HepG2 (cell line): ENCODE results near the gene MTA2. TPM values are rescaled to one million over a fixed set of nuclear protein-coding genes. Genes with fewer than 3 reads are reported as not detected.

ENCODE experiments used
- BRD4 ChIP-seq: sonication (generic); formaldehyde crosslinking; IDR thresholded peaks from 2 replicates; pipeline ENCODE4 v1.4.0; 2020; ENCODE audit warnings: missing genetic modification reagents
- EP300 ChIP-seq, 3 experiments: sonication (generic) in 1 of 3; formaldehyde crosslinking in 1 of 3; IDR thresholded peaks; 2 replicates each; pipeline versions ENCODE4 v1.5.1 to v1.6.1; 2011 to 2020; ENCODE audit warnings: low read depth in 2 of 3, low read length in 2 of 3, borderline replicate concordance in 1 of 3, improper control_type of control experiment in 1 of 3, mild to moderate bottlenecking in 1 of 3, missing genetic modification reagents in 1 of 3, moderate library complexity in 1 of 3
- FLYWCH1 ChIP-seq: sonication (generic); formaldehyde crosslinking; IDR thresholded peaks from 2 replicates; pipeline ENCODE4 v1.8.1; 2023; ENCODE audit warnings: mild to moderate bottlenecking, missing genetic modification reagents
- HNF4G ChIP-seq, 2 experiments: sonication (generic) in 1 of 2; formaldehyde crosslinking in 1 of 2; IDR thresholded peaks; 2 replicates each; pipeline versions ENCODE4 v1.4.0 to v1.6.1; 2011 to 2020; ENCODE audit warnings: borderline replicate concordance in 2 of 2, low read depth in 2 of 2, mild to moderate bottlenecking in 2 of 2, low read length in 1 of 2, missing genetic modification reagents in 1 of 2, moderate library complexity in 1 of 2
- LCORL ChIP-seq, 2 experiments: fragments of 450-650 bp in 1 of 2; sonication (generic) in 1 of 2; formaldehyde crosslinking in 1 of 2; IDR thresholded peaks; 2 replicates each; pipeline versions ENCODE4 v1.5.0 to v1.6.1; 2017 to 2020; ENCODE audit warnings: antibody characterized with exemption in 1 of 2, missing genetic modification reagents in 1 of 2
- MTA1 ChIP-seq: sonication (generic); formaldehyde crosslinking; IDR thresholded peaks from 2 replicates; pipeline ENCODE4 v1.4.0; 2020; ENCODE audit warnings: missing genetic modification reagents, mild to moderate bottlenecking, borderline replicate concordance
- NCOA2 ChIP-seq: sonication (generic); formaldehyde crosslinking; IDR thresholded peaks from 2 replicates; pipeline ENCODE4 v1.8.0; 2022; ENCODE audit warnings: inconsistent platforms
- NFE2L2 ChIP-seq: fragments of 150-350 bp; IDR thresholded peaks from 2 replicates; pipeline ENCODE4 v1.6.1; 2014; ENCODE audit warnings: low read length
- NR1H2 ChIP-seq: sonication (generic); formaldehyde crosslinking; IDR thresholded peaks from 2 replicates; pipeline ENCODE4 v1.8.1; 2022; ENCODE audit warnings: low read depth, missing genetic modification reagents, borderline replicate concordance
- PLRG1 ChIP-seq: fragments of 450-650 bp; conservative IDR thresholded peaks from 2 replicates; pipeline ENCODE4 v1.6.1; 2016
- RCOR2 ChIP-seq: IDR thresholded peaks from 2 replicates; pipeline ENCODE4 v1.6.1; 2016; ENCODE audit warnings: missing biosample characterization, missing genetic modification reagents
- TCF7L2 ChIP-seq: IDR thresholded peaks from 2 replicates; pipeline ENCODE4 v1.6.1; 2011; ENCODE audit warnings: mild to moderate bottlenecking, low read depth, low read length, moderate library complexity
- TEAD3 ChIP-seq: optimal IDR thresholded peaks from 2 replicates; pipeline ENCODE3; 2016; ENCODE audit warnings: borderline replicate concordance
- ZFP62 ChIP-seq: sonication (generic); formaldehyde crosslinking; IDR thresholded peaks from 2 replicates; pipeline ENCODE4 v1.4.0; 2020; ENCODE audit warnings: missing genetic modification reagents
- ZFX ChIP-seq: sonication (generic); formaldehyde crosslinking; IDR thresholded peaks from 2 replicates; pipeline ENCODE4 v1.4.0; 2020; ENCODE audit warnings: mild to moderate bottlenecking, low read depth, missing genetic modification reagents, moderate library complexity
- ZNF232 ChIP-seq: sonication (generic); formaldehyde crosslinking; IDR thresholded peaks from 2 replicates; pipeline ENCODE4 v1.4.0; 2020; ENCODE audit warnings: missing genetic modification reagents, borderline replicate concordance
- ZNF337 ChIP-seq: sonication (generic); formaldehyde crosslinking; IDR thresholded peaks from 2 replicates; pipeline ENCODE4 v1.5.1; 2020; ENCODE audit warnings: missing genetic modification reagents, low read depth, mild to moderate bottlenecking, borderline replicate concordance
- ZNF343 ChIP-seq: sonication (generic); formaldehyde crosslinking; IDR thresholded peaks from 2 replicates; pipeline ENCODE4 v1.4.0; 2020; ENCODE audit warnings: mild to moderate bottlenecking, missing genetic modification reagents
- ZNF468 ChIP-seq: sonication (generic); formaldehyde crosslinking; IDR thresholded peaks from 2 replicates; pipeline ENCODE4 v1.8.0; 2022; ENCODE audit warnings: mild to moderate bottlenecking, moderate library complexity, missing genetic modification reagents
- ZNF768 ChIP-seq: sonication (generic); formaldehyde crosslinking; IDR thresholded peaks from 2 replicates; pipeline ENCODE4 v1.4.0; 2020; ENCODE audit warnings: missing genetic modification reagents
- ZNF781 ChIP-seq: sonication (generic); formaldehyde crosslinking; IDR thresholded peaks from 2 replicates; pipeline ENCODE4 v1.5.1; 2020; ENCODE audit warnings: borderline replicate concordance, mild to moderate bottlenecking, missing genetic modification reagents; ENCODE audit errors: not compliant biosample characterization
- polyA plus RNA-seq, 8 experiments: library from polyadenylated mRNA; depleted of rRNA in 3 of 8; stranded (reverse) in 7 of 8; unstranded in 1 of 8; fragments of >200 nt; fragmentation: Illumina TruSeq in 4 of 8; extraction: Trizol in 4 of 8; gene quantifications; 2 replicates each; pipeline versions ENCODE4 v1.2.1 to v1.2.3, GENCODE V29; 2011 to 2016; ENCODE audit warnings: low read depth in 4 of 8, missing spikeins in 1 of 8, mixed read lengths in 1 of 8; ENCODE audit not compliant: insufficient read depth in 1 of 8
- total RNA-seq, 5 experiments: library from RNA; depleted of rRNA; stranded (reverse); fragments of >200 nt; fragmentation: Illumina TruSeq; extraction: Trizol; gene quantifications; 2 replicates each; pipeline ENCODE4 v1.2.3, GENCODE V29; 2016; ENCODE audit warnings: low read depth in 1 of 5
- TF ChIP-seq, protein P1 (sequence below): sonication (generic); formaldehyde crosslinking; IDR thresholded peaks from 2 replicates; pipeline ENCODE4 v1.8.1; 2023; ENCODE audit warnings: mild to moderate bottlenecking, moderate library complexity, missing genetic modification reagents
- TF ChIP-seq, protein P2 (sequence below): sonication (generic); formaldehyde crosslinking; IDR thresholded peaks from 2 replicates; pipeline ENCODE4 v1.5.1; 2020; ENCODE audit warnings: missing genetic modification reagents, mild to moderate bottlenecking, borderline replicate concordance

Gene MTA2
- total and polyA plus RNA-seq, 2 of the 13 experiments (the other 11 are each of a cell fraction or from before 2014, with no cell fraction given) = 14.0 to 70.0 TPM

DNA sequence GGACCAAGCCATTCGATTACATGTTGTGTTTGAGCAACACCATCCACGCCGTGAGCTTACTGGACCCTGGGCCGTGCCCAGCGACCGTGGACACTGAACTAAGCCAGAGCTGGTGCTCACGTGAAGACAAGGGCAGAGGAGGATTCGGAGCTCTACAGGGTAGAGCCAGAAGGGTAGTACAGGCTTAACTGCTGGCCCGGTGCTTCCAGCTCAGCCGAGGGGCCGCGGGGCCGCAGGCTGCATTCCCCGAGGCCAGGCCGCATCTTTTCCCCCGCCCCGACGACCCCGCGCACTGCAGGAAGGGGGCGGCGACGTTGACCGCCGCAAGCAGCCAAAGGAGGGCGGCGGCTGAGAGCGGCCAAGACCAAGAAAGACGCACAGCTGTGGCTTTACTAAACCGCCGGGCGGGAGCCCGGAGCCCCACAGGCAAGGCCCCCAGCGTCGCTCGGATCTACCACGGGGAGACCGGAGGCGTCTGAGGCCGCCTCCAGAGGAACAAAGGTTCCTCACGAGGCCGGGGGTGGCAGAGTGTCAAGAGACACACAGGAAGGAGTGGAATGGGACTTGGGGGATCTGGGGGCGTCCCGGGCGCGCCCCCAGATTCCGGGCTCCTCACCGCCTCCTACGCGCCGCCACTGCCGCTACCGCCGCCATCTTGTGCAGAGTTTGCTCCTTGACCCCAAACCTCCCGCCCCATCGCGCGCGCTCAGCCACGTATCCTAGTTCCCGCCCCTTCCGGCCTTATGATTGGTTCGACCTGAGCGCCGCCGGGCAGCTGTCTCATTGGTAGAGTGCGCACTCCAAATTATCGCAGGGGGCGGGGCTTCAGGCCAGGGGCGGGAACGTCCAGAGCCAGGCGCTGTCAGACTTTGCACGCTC, 44.5 kb upstream of the MTA2 start, which contains the start of gene GANAB (continued):
- no peak for TF ChIP-seq ZFP62 (CRISPR knock-in tag)
- TF ChIP-seq TEAD3 (CRISPR knock-in tag) = no peak
- no peak; the same call in 1 of the 2 replicates for TF ChIP-seq MTA1 (CRISPR knock-in tag)
- TF ChIP-seq ZNF768 = no peak
- no peak for TF ChIP-seq RCOR2
- TF ChIP-seq ZNF343 (CRISPR knock-in tag) = no peak; the same call in 1 of the 2 replicates
- TF ChIP-seq, protein P1, sequence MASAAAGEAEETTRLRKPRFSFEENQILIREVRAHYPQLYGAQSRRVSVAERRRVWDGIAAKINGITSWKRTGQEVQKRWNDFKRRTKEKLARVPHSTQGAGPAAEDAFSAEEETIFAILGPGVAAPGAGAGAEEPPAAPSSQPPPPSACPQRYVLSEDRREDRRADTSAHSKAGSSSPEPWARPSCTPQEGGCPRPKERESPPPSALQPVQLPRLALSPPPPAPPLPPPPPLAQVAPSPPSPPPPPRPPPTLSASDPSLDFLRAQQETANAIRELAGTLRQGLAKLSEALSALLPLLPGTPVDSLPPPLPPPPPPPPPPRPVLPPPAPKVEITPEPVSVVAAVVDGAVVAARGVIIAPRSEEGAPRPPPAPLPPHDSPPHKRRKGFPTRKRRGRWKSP = peak; percentile 57; the same call in 1 of the 2 replicates
- peak; percentile 44; the same call in 1 of the 2 replicates for TF ChIP-seq NCOA2 (CRISPR knock-in tag)
- TF ChIP-seq NFE2L2 = no peak
- peak; percentile 41 for TF ChIP-seq ZNF781 (CRISPR knock-in tag)
- TF ChIP-seq FLYWCH1 (CRISPR knock-in tag) = no peak
- TF ChIP-seq NR1H2 (CRISPR knock-in tag) = no peak
- TF ChIP-seq HNF4G (IDR thresholded peaks at IDR 0.05; ENCODE audit: borderline replicate concordance, low read depth, low read length) = peak; percentile 57; the same call in 1 of the 2 replicates
- TF ChIP-seq HNF4G (CRISPR knock-in tag; IDR thresholded peaks at IDR 0.05; ENCODE audit: borderline replicate concordance, low read depth) = peak; percentile 25; the same call in 1 of the 2 replicates
- peak; percentile 96 for TF ChIP-seq ZFX
- no peak for TF ChIP-seq ZNF468 (CRISPR knock-in tag)
- no peak for TF ChIP-seq LCORL (IDR thresholded peaks at IDR 0.05)
- TF ChIP-seq LCORL (CRISPR knock-in tag; IDR thresholded peaks at IDR 0.05) = peak; percentile 32; the same call in 1 of the 2 replicates
- TF ChIP-seq ZNF232 = 0 out of 2 replicates have a peak, but pooled peaks have one; percentile 10
- no peak for TF ChIP-seq BRD4 (CRISPR knock-in tag)
- TF ChIP-seq, protein P2, sequence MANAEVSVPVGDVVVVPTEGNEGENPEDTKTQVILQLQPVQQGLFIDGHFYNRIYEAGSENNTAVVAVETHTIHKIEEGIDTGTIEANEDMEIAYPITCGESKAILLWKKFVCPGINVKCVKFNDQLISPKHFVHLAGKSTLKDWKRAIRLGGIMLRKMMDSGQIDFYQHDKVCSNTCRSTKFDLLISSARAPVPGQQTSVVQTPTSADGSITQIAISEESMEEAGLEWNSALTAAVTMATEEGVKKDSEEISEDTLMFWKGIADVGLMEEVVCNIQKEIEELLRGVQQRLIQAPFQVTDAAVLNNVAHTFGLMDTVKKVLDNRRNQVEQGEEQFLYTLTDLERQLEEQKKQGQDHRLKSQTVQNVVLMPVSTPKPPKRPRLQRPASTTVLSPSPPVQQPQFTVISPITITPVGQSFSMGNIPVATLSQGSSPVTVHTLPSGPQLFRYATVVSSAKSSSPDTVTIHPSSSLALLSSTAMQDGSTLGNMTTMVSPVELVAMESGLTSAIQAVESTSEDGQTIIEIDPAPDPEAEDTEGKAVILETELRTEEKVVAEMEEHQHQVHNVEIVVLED = peak; percentile 87
- no peak for TF ChIP-seq PLRG1
- TF ChIP-seq TCF7L2 = no peak
- no peak; a peak in 1 of 4 replicates for TF ChIP-seq EP300 (IDR thresholded peaks at IDR 0.05; ENCODE audit: low read depth in 2 of 2, low read length in 2 of 2)
- TF ChIP-seq EP300 (CRISPR knock-in tag; IDR thresholded peaks at IDR 0.05; ENCODE audit: borderline replicate concordance) = no peak
- 0 out of 2 replicates have a peak, but pooled peaks have one; percentile 24 for TF ChIP-seq ZNF337 (CRISPR knock-in tag)
